HUES6 (cell line): ENCODE data around the gene KRT6B.

Source experiments
- H3K27ac ChIP-seq: 2 replicates; pipeline ENCODE4 v1.7.0; 2013; ENCODE audit warnings: low read depth, mild to moderate bottlenecking, low read length, inconsistent platforms
- H3K27me3 ChIP-seq: 2 replicates; pipeline ENCODE4 v1.6.1; 2013; ENCODE audit warnings: low read length; ENCODE audit not compliant: control insufficient read depth, insufficient read depth
- H3K36me3 ChIP-seq: 2 replicates; pipeline ENCODE4 v1.6.1; 2013; ENCODE audit warnings: low read length; ENCODE audit not compliant: control insufficient read depth, insufficient read depth
- H3K4me1 ChIP-seq: 2 replicates; pipeline ENCODE4 v1.6.1; 2013; ENCODE audit warnings: low read length; ENCODE audit not compliant: control insufficient read depth, insufficient read depth
- H3K4me3 ChIP-seq: 2 replicates; pipeline ENCODE4 v1.5.1; 2013; ENCODE audit warnings: low read depth, low read length
- H3K9ac ChIP-seq: one replicate; pipeline ENCODE4 v1.6.1; 2013; ENCODE audit warnings: mild to moderate bottlenecking, low read length
- H3K9me3 ChIP-seq: 2 replicates; pipeline ENCODE4 v1.6.1; 2013; ENCODE audit warnings: low read depth, low read length; ENCODE audit not compliant: control insufficient read depth, insufficient read depth

Gene KRT6B

DNA sequence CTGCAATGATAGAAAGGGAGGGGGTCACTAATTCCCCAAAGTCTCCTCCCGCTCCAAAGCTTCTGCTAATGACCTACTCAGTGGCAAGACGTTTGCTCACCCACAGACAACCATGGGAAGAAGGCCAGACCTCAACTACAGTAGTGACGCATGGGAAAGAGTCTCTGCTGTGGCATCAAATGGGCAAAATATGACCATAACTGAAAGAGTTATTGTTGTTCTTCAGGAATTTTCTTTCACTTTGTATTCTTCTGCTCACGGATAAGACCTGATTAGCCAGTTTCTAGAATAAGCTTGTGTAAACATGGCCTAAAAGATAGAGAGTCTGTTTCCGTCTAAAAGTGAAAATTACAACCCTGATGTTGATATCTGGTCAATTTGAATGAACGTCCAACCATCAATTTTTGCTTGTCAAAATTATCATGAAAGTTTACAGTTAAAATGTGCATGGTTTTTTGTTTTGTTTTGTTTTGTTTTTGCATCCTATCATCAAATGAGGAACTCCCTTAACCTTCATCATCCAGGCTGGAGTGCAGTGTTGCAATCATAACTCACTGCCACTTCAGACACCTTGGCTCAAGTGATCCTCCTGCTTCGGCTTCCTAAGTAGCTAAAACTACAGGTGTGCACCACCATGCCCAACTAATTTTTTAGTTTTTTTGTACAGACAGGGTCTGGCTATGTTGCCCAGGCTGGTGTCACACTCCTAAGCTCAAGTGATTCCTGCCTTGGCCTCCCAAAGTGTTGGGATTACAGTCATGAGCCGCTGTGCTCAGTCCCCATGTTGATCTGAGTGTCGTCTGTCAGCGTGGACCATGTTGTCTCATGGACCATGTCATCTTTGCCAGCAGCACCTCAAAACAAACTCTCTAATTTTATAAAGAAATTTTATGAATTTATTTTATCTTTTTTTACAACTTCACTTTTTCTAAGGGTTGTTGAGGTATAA is 7.0 kb downstream of the KRT6B start:
- H3K9ac ChIP-seq, result no peak overlapping the region
- H3K9me3 ChIP-seq, result peaks cover 9% of the 10 kb centered on the region
- no peak overlapping the region for H3K4me3 ChIP-seq
- no peak overlapping the region for H3K27ac ChIP-seq
- H3K4me1 ChIP-seq, result peaks cover 11% of the 10 kb centered on the region
- no peaks in the 10 kb centered on the region for H3K27me3 ChIP-seq
- no peaks in the 10 kb centered on the region for H3K36me3 ChIP-seq

DNA sequence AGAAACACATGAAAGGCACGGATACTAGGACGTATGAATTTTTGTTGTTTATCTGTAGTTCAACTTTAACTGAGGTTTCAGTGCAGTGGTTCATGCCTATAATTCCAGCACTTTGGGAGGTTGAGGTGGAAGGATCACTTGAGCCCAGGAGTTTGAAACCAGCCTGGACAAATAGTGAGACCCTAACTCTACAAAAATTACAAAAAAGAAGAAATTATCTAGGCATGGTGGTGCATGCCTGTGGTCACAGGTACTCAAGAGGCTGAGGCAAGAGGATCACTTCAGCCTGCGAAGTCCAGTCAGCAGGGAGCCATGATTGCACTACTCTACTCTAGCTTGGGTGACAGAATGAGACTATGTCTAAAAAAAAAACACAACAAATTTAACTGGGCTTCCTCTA is 8.0 kb downstream of the KRT6B start:
- peaks cover 11% of the 10 kb centered on the region for H3K4me1 ChIP-seq
- H3K27ac ChIP-seq, result no peak overlapping the region
- H3K36me3 ChIP-seq, result no peaks in the 10 kb centered on the region
- peaks cover 6% of the 10 kb centered on the region for H3K9me3 ChIP-seq
- no peak overlapping the region for H3K4me3 ChIP-seq
- no peaks in the 10 kb centered on the region for H3K27me3 ChIP-seq
- no peak overlapping the region for H3K9ac ChIP-seq

DNA sequence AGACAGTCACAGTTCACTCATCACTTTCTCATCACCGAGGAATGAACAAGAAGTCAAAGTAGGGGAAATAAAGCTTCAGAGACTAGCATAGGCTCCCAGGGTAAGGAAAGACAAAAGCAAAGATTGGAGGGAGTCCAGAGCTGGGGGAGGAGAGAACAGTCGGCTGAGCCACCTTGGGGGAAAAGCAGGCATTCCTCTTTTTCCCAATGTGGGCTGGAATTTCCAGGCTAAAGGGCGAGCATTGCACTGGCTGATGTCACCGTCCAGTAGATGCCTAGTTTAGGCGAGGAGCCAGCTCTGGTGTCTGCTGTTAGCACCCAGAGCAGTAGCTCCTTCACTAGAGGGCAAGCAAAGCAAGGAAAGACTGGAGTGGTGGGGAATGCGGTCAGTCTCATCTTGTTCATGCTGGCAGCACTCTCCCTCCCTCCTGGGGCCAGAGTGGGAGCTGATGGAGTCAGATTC is 9.3 kb downstream of the KRT6B start:
- peaks cover 11% of the 10 kb centered on the region for H3K4me1 ChIP-seq

DNA sequence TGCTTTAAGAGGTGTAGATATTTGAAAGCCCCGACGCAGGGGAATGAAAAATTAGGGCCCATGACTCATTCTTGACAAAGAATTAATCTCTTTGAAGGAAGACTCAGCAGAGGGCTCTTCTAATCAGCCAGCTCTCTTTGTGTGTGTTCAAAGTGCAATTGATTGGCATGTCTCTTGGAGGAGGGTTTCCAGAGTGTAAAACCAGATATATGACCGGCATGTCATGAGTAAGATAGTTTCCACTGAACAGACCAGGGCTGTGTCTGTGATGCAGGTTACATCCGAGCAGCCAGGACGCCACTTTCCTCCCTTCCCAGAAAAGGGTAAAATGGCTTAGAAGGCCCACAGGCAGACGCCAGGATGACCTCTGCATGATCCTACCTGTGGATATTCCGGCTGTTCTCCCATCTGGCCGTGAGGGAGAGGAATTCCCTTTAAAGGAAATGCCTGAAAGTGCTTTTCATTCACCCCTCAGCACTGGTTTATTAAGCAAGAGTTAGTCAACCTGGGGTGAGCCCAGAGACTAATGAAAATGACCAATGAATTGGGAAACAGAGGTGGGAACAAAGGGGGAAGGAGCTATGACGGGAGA is 10.5 kb downstream of the KRT6B start:
- H3K27me3 ChIP-seq, result no peaks in the 10 kb centered on the region
- H3K27ac ChIP-seq, result no peak overlapping the region
- H3K9me3 ChIP-seq, result no peaks in the 10 kb centered on the region
- no peak overlapping the region for H3K9ac ChIP-seq
- H3K4me3 ChIP-seq, result no peak overlapping the region
- peaks cover 11% of the 10 kb centered on the region for H3K4me1 ChIP-seq
- no peaks in the 10 kb centered on the region for H3K36me3 ChIP-seq

More for the DNA sequence above, 9.3 kb downstream of the KRT6B start:
- no peaks in the 10 kb centered on the region for H3K36me3 ChIP-seq
- no peak overlapping the region for H3K4me3 ChIP-seq
- H3K27me3 ChIP-seq, result no peaks in the 10 kb centered on the region
- no peaks in the 10 kb centered on the region for H3K9me3 ChIP-seq
- H3K27ac ChIP-seq, result no peak overlapping the region
- no peak overlapping the region for H3K9ac ChIP-seq

DNA sequence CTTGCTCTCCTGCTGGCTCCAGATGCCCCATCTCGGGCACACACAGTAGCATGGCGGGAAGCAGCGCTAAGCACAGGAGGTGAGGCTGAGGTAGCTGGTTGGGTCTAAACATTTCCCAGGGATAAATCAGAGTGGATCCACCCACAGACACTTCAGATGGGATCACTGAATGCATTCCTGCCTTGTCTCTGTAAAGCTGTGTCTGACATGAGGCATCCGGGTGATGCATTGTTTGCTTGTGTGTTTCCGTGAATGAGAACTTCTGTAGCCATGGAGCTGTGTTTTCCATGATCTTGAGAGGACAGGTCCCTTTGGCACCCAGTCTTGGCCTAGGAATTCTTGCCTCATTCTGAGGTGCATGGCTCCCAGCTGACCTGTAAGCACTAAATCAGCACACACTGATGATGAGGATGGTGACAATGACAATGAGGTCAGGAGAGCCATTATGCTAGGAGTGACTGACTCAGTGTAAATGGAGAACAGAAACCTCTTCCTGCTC is 11.1 kb downstream of the KRT6B start:
- H3K4me3 ChIP-seq, result no peak overlapping the region
- no peak overlapping the region for H3K27ac ChIP-seq
- no peaks in the 10 kb centered on the region for H3K36me3 ChIP-seq
- no peaks in the 10 kb centered on the region for H3K9me3 ChIP-seq
- H3K9ac ChIP-seq, result no peak overlapping the region
- H3K4me1 ChIP-seq, result peaks cover 11% of the 10 kb centered on the region
- no peaks in the 10 kb centered on the region for H3K27me3 ChIP-seq

DNA sequence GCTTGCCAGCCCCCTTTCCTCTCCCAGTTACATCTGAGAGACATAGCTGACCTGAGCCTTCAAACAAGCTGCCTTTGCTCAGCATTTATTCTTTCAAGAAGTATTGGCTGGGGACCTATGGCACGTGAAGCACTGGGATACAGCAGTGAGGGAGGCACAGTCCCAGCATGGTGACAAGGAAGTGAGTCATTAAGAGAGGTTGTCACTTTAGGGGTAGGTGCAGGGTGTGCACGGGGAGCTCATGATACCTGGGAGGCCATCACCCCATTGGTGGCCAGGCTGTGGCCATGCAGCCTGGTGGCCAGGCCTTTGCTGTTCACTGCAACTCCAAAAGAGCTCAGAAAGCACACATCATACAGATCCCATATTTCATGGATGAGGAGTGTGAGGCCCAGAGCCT is 12.1 kb downstream of the KRT6B start:
- H3K4me3 ChIP-seq, result no peak overlapping the region
- H3K27me3 ChIP-seq, result no peaks in the 10 kb centered on the region
- peaks cover 11% of the 10 kb centered on the region for H3K4me1 ChIP-seq
- no peak overlapping the region for H3K27ac ChIP-seq
- H3K36me3 ChIP-seq, result no peaks in the 10 kb centered on the region
- H3K9me3 ChIP-seq, result no peaks in the 10 kb centered on the region
- H3K9ac ChIP-seq, result no peak overlapping the region

DNA sequence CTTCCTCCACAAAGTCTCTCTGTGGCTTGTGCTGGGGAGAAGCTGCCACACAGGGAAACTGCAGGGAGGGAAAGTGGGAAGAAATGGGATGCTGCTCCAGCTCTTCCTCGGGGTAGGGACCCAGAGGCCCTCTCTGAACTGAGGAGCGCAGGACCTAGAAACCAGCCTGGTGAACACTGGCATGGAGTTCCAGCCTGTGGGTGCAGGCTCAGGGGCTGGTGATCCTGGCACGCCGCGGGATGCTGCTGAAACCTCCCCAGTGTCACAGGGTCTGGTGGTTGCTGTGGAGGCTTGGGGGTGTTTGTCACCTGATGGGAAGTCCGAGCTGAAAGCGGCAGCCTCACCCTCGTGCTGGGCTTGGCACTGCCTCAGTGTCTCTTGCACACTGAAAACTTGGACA is 12.5 kb downstream of the KRT6B start:
- Histone ChIP-seq H3K9ac (no peak overlapping the region), H3K27me3 (no peaks in the 10 kb centered on the region), H3K4me1 (peaks cover 14% of the 10 kb centered on the region), H3K27ac (no peak overlapping the region), H3K4me3 (no peak overlapping the region), H3K36me3 (no peaks in the 10 kb centered on the region), H3K9me3 (no peaks in the 10 kb centered on the region)

DNA sequence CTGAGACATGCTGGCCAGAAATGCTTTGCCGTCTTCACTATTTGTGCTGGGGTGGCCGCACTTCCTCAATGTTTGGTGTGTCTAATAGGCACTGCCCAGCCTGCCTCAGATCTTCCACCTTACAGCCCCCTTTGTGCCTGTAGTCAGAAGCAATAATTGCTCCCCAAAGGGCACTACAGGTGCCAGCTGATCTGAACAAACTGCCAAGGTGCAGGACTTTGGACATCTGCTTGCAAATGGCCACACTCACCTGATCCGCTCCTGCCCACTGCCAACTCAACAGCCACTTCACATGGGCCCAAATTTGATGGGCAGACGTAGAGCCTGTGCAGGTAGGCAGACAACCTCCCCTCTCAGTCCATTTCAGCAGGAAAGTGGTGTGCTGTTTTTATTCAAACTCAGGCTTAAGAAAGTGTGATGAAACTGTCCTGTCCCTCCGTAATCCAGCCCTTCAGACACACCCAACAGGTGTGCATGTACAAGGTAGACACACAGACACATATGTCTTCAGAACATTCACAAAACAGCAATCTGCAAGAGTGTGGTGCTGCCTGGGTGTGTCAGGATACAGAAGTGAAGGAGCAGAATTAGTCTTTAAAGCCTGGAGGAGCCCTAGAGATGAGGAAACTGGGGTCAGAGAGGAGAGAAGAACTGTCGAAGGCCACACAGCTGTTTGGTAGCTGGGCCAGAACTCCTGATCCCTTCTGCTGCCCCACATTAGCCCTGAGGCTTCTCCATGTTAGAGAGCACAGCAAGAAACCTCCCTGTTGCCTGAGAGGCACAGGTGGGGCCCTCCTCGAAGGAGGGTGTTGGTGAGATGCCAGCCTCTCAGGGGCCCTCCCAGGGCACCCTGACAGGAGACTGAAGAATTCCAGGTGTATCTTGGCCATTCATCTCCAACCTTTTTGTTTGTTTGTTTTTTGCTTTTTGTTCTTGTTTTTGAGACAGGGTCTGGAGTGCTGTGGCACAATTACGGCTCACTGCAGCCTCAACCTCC is 13.3 kb downstream of the KRT6B start:
- Histone ChIP-seq H3K4me3 (no peak overlapping the region), H3K27me3 (no peaks in the 10 kb centered on the region), H3K9me3 (no peaks in the 10 kb centered on the region), H3K27ac (no peak overlapping the region), H3K36me3 (no peaks in the 10 kb centered on the region), H3K9ac (no peak overlapping the region), H3K4me1 (peaks cover 16% of the 10 kb centered on the region)

DNA sequence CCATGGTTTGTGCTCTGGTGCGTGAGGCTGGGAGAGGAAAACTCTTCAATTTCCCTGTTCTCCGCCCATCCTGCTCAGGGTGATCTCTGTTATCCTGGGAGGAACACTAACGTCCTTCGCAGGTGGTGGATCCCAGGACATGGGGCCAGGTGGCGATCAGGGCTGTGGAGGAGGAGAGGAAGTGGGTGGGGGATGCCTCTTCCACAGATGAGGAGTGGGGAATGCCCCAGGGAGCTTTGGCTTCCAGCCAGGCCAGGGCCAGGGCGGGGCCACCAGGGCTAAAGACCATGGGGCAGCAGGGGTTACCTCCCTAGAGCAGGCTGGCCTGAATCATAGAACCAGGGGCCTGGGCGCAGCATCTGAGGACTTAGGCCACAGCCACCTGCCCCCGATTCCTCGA is 14.4 kb downstream of the KRT6B start:
- Histone ChIP-seq H3K36me3 (no peaks in the 10 kb centered on the region), H3K9ac (no peak overlapping the region), H3K27ac (no peak overlapping the region), H3K9me3 (no peaks in the 10 kb centered on the region), H3K27me3 (no peaks in the 10 kb centered on the region), H3K4me1 (peaks cover 11% of the 10 kb centered on the region), H3K4me3 (no peak overlapping the region)

DNA sequence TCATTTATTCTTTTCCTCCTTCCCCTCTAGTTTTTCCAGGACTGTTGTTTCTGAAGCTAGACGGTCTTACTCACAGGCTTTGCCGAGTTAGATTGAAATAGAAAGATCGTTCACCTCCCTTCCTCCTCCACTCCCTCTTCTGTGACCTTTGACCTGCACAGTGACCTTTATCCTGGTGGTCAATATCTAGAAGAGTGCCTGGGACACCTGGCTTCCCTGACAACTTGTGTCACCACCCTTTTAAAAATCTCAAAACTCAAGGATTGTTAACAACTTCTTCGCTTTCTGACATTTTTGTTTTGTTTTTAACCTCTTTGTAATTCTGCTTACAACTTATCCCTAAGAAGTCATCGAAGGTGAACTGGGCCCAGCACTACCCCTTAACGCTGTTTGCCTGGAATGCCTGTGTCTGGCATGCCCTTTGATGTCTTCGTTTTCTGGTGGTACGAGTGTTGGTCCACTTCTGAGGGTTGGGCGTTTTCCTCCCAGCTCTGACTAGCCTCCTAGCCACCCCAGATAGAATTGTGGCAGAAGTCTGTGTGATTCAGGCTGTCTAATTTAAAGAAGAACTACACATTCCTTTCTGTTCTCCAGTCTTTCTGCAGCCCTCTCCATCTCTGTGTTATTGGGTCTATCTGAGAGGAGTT is 15.0 kb downstream of the KRT6B start:
- Histone ChIP-seq H3K9me3 (no peaks in the 10 kb centered on the region), H3K4me1 (peaks cover 9% of the 10 kb centered on the region), H3K27ac (no peak overlapping the region), H3K36me3 (no peaks in the 10 kb centered on the region), H3K9ac (no peak overlapping the region), H3K4me3 (no peak overlapping the region), H3K27me3 (no peaks in the 10 kb centered on the region)
